MCF 10A (cell line): ENCODE data around the gene PTGFRN. TPM values are rescaled to one million over a fixed set of nuclear protein-coding genes. Genes with fewer than 3 reads are reported as not detected.

Experiments
- BruUV-seq: library from RNA; stranded (reverse); fragments of 400-500 nt; replicated peaks from 2 replicates; lab custom pipeline; 2021; lab: Mats Ljungman, UMichigan
- CTCF ChIA-PET: fragments of 300-600 bp; sonication (Branson Sonifier 250); formaldehyde crosslinking; extraction: SDS; loops from one replicate; lab custom pipeline; 2021; ENCODE audit warnings: antibody characterized with exemption, inconsistent platforms; lab: Yijun Ruan, JAX
- POLR2A ChIA-PET: fragments of 300-600, 350-650 bp; sonication (Branson Sonifier 250); formaldehyde crosslinking; extraction: SDS; loops from one replicate; lab custom pipeline; 2020; ENCODE audit warnings: antibody characterized with exemption, inconsistent platforms; lab: Yijun Ruan, JAX
- DNase-seq: peaks from one replicate; pipeline ENCODE4 v3.0.0-alpha.2; 2018; ENCODE audit not compliant: unreplicated experiment
- H3K27ac Mint-ChIP-seq: one replicate; pipeline ENCODE4 v1.8.0; 2022; ENCODE audit warnings: mild to moderate bottlenecking, low read depth, mixed read lengths; ENCODE audit not compliant: unreplicated experiment
- H3K27me3 Mint-ChIP-seq: one replicate; pipeline ENCODE4 v1.8.0; 2022; ENCODE audit warnings: mixed read lengths; ENCODE audit not compliant: insufficient read depth, unreplicated experiment
- H3K36me3 Mint-ChIP-seq: one replicate; pipeline ENCODE4 v1.8.0; 2022; ENCODE audit warnings: mild to moderate bottlenecking, moderate library complexity, mixed read lengths; ENCODE audit not compliant: insufficient read depth, unreplicated experiment
- H3K4me1 Mint-ChIP-seq: one replicate; pipeline ENCODE4 v1.8.0; 2022; ENCODE audit warnings: mixed read lengths; ENCODE audit not compliant: insufficient read depth, unreplicated experiment
- H3K4me3 Mint-ChIP-seq: one replicate; pipeline ENCODE4 v1.8.0; 2022; ENCODE audit warnings: mild to moderate bottlenecking, moderate library complexity, mixed read lengths; ENCODE audit not compliant: unreplicated experiment
- H3K9me3 Mint-ChIP-seq: one replicate; pipeline ENCODE4 v1.8.0; 2022; ENCODE audit warnings: mixed read lengths; ENCODE audit not compliant: unreplicated experiment
- CTCF ChIP-seq: fragments of 200-600 bp; IDR thresholded peaks from one replicate; pipeline ENCODE4 v1.8.0; 2022; ENCODE audit warnings: antibody characterized with exemption, mild to moderate bottlenecking; ENCODE audit not compliant: unreplicated experiment
- intact Hi-C: fragments of 100-400 bp; cut with micrococcal nuclease; formaldehyde crosslinking; loops from 2 replicates; pipeline ENCODE4 v1.14.1; 2022
- total RNA-seq: library from RNA; stranded (reverse); gene quantifications from 2 replicates; pipeline ENCODE4 v1.2.3, GENCODE V29; 2022

Gene PTGFRN
- total RNA-seq, 1 experiment from 2014 or later = 45.2 TPM

DNA sequence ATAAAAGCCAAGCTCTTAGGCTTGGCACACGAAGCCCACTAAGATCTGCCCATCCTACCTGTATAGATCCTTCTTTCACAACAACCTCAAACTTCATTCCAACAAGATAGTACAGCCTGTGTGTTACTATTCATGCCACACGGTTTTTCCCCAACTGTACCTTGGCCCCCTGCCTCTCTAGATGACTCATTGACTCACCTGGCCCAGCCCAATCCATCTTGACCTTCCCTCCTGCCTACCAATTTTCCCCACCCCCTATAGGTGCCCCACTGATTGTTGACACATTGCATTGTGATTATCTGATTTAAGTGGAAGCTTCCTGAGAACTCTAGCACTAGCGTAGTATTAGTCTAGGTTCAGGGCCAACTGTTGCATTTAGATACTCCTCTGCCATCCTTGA is 89.9 kb downstream of the PTGFRN start:
- BruUV-seq = no TSS peak
- Mint-ChIP-seq H3K27me3 (no peaks in the 10 kb centered on the region), H3K9me3 (peaks cover 8% of the 10 kb centered on the region), H3K36me3 (peaks cover 6% of the 10 kb centered on the region), H3K27ac (no peak overlapping the region), H3K4me3 (no peak overlapping the region), H3K4me1 (peaks cover 29% of the 10 kb centered on the region)
- intact Hi-C loops = no loop called here
- TF ChIP-seq CTCF = no peak
- POLR2A ChIA-PET = interaction anchor here (0.6 to 0.7 kb wide), 2 partner anchors 10 to 410 kb away, joined by 3 to 4 read pairs; no protein-coding TSS in a partner anchor
- CTCF ChIA-PET = no interaction called here
- DNase-seq = peak; percentile 55

DNA sequence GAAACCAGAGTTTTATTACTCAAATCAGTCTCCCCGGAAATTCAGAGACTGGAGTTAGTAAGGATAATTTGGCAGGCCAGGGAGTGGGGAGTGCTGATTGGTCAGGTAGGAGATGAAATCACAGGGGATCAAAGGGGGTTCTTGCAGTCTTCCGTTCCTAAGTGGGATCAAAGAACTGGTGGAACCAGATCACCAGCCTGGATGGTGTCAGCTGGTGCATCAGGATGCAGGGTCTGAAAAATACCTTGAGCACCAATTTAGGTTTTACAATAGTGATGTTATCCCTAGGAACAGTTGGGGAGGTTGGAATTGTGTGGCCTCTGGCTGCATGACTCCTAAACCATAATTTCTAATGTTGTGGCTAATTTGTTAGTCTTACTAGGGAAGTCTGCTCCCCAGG is 90.4 kb downstream of the PTGFRN start:
- H3K27ac Mint-ChIP-seq = no peak overlapping the region
- CTCF ChIA-PET = no interaction called here
- no peak for DNase-seq
- intact Hi-C loops = no loop called here
- TF ChIP-seq CTCF = no peak
- POLR2A ChIA-PET = interaction anchor here (0.7 to 1.2 kb wide), 3 partner anchors 10 to 60 kb away, joined by 3 to 5 read pairs (median 4); partner anchors contain the start of gene TTF2
- no peak overlapping the region for H3K4me3 Mint-ChIP-seq
- peaks cover 6% of the 10 kb centered on the region for H3K36me3 Mint-ChIP-seq
- peaks cover 5% of the 10 kb centered on the region for H3K9me3 Mint-ChIP-seq
- H3K4me1 Mint-ChIP-seq = peaks cover 29% of the 10 kb centered on the region
- no TSS peak for BruUV-seq
- H3K27me3 Mint-ChIP-seq = no peaks in the 10 kb centered on the region

DNA sequence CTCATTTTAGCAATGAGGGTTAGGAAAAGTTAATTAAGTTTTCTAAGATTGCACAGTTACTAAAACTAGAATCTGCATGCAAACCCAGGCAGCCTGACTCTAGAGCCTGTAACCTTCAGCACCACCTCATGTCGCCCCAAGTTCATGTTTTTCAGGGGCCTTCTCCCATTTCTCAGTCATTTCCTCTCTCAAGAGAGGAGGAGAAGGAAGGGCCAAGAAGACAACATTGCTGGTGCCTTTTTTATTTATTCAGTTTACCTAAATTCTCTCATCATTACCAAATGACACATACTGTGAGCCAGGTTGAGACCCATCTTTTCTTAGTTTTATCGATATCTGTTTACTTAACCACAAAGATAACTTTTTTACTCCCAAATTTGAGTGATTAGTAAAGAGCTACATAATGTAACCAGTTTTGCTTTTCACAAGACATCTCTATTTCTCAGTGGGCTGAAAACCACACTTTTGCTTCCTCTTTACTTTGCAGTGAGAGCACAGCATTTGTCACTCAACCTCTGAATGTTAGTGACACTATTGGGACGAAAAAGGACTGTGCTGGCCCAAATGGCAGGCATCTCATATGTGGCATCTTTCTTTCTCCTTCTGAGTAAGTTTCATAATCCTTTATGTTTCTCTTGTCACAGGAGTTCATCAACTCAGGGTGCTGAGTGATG is 91.7 kb downstream of the PTGFRN start, which contains the start of gene CD101:
CD101 (plus strand) TSS at position 507 of the 674 bp plus-strand sequence; CDS start at position 565, 58 bp downstream.
- no TSS peak for BruUV-seq
- Mint-ChIP-seq H3K9me3 (no peaks in the 10 kb centered on the region), H3K4me3 (no peak within 1 kb of the TSS), H3K27me3 (no peaks in the 10 kb centered on the region), H3K27ac (no peak within 1 kb of the TSS), H3K4me1 (peaks cover 29% of the 10 kb centered on the region), H3K36me3 (peaks cover 6% of the 10 kb centered on the region)
- ChIA-PET POLR2A (interaction anchor here (0.8 to 1.2 kb wide), 2 partner anchors 11 to 59 kb away, joined by 3 to 5 read pairs; partner anchors contain the start of gene TTF2), CTCF (no interaction called here)
- intact Hi-C loops = no loop called here
- TF ChIP-seq CTCF = no peak
- DNase-seq = no peak

- no peaks in the 10 kb centered on the region for H3K36me3 Mint-ChIP-seq
- CTCF ChIA-PET = interaction anchor here (0.7 to 1.0 kb wide), 2 partner anchors 11 to 16 kb away, joined by 3 to 4 read pairs; no protein-coding TSS in a partner anchor
- no peak overlapping the region for H3K27ac Mint-ChIP-seq
- no peaks in the 10 kb centered on the region for H3K9me3 Mint-ChIP-seq
- intact Hi-C loops = no loop called here
- TF ChIP-seq CTCF = no peak
- BruUV-seq = no TSS peak
- peak; percentile 14 for DNase-seq
- H3K4me1 Mint-ChIP-seq = peaks cover 19% of the 10 kb centered on the region
- H3K27me3 Mint-ChIP-seq = no peaks in the 10 kb centered on the region
- POLR2A ChIA-PET = interaction anchor here (1.4 kb wide), 1 partner anchor 11 kb away, joined by 4 read pairs; no protein-coding TSS in a partner anchor
- H3K4me3 Mint-ChIP-seq = no peak overlapping the region
These were observed 93.6 kb downstream of the PTGFRN start for GRCh38 chr1:117003223-117003875.
